Measurements from ENCODE around the gene PCDH9.

GRCh38 chr13:66992719-66993118 lies 237.4 kb downstream of the PCDH9 start:
- TF ChIP-seq CTCF (IDR thresholded peaks at IDR 0.05) (no peak), POLR2A (IDR thresholded peaks at IDR 0.05) (no peak)
